GM21717 (cell line): ENCODE data around the gene ASAP3.

ENCODE experiments used
- ATAC-seq: cut with Tn5 transposase; IDR thresholded peaks from one replicate; pipeline ENCODE4 v1.9.1; 2021; ENCODE audit warnings: mild to moderate bottlenecking, moderate library complexity; ENCODE audit not compliant: unreplicated experiment

ASAP3 gene

DNA sequence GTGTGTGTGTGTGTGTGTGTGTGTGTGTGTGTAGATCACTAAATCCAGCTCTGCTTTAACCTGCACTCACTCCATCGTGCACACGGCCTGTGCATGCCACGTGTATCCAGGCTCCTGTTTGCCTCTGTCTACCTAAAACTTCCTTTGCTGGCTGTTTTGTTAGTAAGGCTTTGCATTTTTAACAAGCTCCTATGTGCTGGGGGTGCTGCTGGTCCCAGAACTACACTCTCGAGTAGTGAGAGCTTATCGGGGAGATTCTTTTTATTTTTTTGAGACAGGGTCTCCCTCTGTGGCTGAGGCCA, 58.8 kb downstream of the ASAP3 start:
- no peak for ATAC-seq

DNA sequence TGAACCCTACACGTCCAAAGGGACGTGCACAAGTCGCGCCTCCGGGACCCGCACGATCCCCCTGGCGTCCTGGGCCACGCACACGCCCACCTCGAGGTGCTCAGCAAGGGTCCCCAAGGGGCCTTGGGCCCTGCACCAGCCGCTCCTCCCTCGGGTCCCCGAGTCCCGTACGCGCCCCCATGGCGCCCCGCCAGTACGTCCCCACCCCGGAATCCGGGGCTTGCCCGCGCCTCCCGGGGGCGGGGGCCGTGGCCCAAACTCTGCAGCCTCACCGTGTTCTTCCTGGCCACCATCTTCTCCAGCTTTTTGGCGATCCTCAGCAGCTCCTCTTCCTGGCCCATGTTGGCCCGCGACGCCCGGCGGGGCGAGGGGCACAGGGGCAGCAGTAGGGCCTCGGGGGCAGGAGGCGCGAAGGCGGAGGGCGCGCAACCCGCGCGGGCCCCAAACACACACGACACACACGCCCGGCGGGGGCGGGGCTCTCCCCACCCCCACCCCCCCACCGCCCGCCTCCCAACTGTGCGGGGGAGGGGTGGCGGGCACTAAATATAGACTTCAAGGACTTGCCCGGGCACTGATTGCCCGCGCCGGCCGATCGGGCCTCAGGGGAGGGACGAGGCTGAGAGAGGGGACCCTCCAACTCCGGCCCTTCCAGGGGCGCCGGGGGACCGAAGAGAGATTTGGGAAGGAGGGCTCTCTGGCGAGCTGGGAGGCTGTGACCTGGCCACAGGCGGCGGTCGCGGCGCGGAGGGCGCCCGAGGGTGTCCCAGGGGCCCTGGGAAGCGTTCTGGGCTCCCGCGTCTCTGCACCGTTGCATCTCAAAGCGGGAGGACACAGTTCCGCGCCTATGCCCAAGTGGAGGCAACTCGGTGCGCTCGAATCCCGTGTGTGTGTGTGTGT, 59.4 kb downstream of the ASAP3 start, which contains the start of gene TCEA3:
Gene TCEA3 (minus strand): TSS at position 456 of the 900 bp plus-strand sequence. CDS start 115 bp downstream, at position 341.
- no peak for ATAC-seq

DNA sequence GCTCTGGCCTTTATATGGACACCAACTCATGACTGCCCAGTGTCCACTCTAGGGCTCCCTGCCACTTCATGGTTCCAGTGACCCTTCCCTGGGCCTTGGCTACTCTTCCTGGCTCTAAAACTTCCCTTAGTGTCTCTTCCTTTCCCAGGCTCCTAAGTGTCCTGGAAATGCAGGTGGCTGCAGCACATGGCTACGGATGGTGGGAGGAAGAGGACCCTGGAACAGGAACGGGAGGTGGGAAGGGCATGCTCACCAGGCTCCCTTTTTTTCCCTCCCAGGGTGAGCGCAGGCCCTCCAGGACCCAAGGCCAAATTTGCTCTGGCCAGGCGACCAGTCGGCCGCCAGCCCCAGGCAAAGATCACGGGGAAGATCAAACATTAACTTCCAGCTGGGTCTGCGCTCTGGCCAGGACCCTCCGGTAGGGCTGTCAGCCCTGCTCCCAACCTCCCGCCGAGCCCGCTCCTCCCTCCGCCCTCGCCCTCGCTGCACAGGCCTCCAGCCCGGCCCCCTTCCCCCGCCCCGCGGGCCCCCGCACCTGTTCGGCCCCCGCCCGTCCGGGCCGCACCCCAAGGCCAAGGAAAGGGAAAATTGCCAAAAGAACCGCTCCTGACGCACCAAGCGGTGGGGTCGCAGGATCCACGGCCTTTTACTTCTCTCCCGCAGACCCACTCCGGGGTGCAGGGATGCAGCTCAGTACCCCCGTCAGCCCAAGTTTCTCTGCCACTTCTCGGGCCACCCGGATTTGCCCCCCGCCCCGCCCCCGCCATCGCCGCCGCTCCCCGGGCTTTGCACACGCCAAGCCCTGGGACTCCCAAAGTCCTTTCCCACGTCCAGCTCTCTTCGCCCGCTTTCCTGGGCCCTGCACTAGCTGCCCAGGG, 60.3 kb downstream of the ASAP3 start:
- no peak for ATAC-seq

DNA sequence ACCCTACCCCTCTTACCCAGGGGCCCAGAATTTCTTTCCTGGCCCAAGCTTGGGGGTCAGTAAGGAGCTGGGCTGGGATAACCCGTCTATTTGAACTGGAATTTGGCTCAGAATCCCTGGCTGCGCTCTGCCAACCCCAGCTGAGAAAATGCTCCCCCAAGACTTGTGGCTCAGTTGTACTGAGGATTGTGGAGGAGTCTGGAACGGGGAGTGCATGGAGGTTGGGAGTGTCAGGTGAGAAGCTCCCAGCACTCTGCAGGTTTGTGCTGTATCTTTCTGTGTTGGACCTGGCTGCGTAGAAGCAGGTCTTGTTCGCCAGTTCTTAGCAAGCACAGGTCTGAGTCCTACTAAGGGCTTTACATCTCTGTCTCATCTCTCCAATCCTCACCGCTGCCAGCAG, 61.0 kb downstream of the ASAP3 start:
- no peak for ATAC-seq

DNA sequence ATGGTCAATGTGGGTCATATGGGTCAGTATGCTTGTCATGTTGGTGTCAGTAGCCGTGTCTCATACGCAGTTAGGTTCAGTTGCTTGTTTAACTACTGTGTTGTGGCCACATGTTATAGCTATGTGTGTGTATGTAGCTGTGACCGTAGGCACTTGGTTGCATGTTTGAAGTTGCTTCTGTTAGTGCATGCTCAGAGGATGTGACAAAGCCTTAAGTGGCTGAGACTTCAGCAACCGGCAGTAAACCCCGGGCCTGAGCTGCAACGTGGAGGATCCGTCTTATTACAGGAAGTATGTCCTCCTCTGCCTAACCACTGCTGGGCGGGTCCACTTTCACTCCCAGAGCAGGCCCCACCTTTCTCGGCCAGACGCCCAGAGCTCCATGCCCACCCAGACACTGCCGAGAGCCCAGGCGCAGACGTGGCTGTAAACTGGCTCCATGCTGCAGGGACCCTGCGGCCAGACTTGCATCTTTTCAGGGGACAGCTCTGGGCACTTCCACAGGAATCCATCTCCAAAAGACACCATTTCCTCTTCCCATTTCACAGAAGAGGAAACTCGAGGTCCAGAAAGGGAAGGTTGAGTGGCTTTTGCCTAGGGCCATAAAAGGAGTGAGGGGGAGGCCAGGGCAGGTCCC, 61.6 kb downstream of the ASAP3 start:
- no peak for ATAC-seq

DNA sequence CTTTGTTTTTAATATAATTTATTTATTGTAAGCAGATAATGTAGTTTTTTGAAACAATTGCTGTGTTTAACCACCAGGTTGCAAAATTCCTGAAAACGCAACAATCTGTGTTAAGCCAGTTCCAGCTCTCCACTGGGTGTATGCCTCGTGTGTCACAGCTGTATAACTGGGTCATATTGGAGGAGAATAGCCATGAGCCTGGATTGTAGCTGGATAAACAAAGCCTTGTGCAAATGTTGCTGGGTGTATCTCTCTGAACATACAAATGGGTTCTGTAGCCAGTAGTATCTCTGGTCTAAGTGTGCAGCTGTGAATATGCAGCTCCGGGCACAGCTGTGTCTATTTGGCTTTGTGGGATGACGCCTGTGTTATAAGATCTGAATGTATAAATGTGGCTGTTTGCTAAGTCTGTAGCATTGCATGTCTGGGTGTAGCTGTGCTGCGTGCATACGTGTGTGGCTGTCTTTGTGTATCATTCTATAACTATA, 62.2 kb downstream of the ASAP3 start:
- ATAC-seq: no peak

DNA sequence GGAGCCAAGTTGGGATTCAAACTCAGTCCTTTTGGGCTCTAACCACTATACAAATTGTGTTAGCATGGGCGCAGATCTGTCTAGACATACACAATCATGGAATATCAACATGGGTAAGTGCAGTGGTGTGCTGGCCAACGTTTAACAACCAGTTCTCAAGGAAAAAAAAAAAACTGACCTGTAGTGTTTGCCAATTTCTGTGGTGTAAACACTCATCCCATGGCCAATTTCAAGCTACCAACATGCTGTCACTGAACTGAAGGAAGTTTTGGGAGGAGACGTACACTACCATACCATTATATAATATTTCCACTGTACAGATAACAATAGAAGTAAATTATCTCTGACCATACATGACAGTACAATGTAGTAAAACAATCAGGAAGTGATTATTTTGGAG, 62.6 kb downstream of the ASAP3 start:
- no peak for ATAC-seq

DNA sequence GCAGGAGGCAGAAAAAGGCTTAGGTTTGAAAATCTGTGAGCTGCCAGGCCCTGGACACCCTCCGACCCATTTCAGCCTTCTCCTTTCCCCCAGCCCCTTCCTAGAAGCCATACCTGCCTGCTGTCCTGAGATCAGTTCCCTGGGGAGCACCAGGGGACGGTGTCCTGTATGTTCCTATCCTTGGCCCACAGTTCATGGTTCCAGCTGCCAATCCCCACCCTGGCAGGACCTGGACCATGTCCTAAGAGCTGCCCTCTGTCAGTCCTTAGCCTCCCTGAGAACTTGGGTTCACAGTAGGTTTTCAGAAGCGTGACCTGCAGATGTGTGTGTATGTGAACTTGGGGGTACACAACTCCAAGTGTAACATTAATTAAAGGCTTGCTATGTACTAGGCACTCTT, 63.2 kb downstream of the ASAP3 start:
- no peak for ATAC-seq

DNA sequence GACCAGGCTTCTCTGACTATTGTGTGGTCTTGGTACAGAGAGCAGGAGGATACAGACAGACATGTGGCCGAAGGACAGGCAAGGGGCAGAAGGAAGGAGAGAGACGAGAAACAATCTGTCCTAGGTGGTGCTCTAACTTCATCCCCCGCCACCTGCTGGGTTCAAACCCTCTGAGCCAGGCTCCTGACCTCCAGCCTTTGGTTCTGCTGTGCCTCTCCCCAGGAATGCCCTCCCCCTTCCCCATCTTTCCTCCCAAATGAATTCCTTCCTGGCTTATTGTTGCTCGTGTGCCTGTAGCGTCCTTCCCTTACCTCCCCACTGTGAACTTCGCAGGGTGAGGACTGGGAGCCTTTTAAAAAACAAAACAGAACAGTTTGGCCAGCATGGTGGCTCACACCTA, 64.8 kb downstream of the ASAP3 start:
- no peak for ATAC-seq

DNA sequence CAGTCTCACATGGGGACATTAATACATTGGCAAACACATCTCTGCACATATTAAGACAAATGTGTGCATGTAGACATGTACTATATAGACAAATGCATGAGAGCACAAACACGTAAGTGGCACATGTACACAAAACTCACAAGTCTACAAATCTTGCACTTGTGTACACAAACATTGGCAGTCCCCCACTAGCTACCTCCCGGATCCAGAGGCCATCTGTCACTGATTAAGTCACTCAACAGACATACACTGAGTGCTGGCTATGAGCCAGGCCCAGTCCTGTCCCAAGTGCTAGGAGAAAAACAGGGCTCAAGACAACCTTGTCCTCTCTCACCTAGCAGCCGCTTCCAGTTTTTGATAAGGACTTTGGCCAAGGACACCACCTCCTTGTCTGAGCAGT, 66.4 kb downstream of the ASAP3 start:
- no peak for ATAC-seq

DNA sequence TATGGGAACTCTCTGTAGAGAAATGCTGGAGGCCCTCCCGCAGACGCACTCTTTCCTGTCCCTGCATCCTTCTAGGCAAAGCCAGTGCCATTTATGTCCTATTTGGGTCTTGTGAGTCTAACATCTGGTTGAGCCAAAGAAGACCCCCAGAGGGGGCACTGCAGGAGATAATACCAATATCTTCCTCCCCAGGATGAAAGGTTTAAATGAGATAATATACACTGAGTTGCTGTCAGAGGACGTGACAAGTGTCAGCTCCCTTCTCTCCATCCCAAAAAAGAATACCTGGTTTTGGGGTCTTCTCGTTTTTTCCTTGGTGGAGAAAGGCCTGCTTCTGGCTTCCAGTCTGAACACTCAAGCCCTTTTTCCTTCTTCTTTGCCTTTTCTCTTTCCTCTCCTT, 67.0 kb downstream of the ASAP3 start:
- no peak for ATAC-seq

DNA sequence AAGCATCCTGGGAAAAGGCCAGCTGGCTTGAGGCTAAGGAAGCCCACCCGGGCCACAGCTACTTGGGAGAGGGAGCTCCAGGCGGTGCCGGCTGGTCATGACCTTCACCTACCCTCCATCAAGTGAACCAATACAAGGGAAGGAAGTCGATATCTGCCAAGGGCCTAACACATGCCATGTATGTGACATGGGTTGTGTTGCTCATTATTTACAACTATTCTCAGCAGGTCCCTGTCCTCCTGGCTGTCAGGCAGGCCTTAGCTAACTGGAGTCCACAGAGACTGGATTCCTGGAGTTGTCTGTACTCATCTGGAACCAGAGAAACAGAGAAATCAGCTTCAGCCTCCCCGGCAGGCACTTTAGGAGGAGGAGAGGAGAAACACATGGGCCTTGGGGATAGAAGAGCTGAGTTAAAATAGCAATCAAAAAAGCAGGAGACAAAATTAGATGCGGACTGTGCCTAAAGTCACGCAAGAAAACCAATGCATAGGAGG, 75.1 kb downstream of the ASAP3 start:
- no peak for ATAC-seq

DNA sequence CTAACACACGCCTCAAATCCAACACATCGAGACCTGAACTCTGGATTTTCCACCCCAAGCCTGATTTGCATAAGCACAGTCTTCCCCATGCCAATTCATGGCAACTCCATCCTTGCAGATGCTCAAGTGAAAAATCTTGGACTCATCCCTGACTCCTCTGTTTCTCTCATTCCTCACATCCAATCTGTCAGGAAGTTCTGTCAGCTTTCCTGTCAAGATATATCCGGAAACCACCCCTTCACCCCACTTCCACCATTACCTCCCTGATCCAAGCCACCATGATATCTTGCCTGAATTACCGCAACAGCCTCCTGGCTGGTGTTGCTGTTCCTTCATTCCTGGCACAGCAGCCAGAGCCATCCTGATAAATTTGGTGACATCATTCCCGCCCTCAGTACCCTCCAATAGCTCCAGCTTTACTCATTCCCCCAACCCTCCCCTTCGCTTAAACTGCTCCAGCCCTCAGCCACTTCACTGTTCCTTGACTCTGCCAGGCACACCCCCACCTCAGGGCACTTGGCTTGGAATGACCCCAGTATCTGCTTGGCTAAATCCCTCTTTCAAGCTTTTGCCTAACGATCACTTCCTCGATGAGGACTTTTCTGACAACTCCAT, 76.9 kb downstream of the ASAP3 start:
- ATAC-seq: no peak

DNA sequence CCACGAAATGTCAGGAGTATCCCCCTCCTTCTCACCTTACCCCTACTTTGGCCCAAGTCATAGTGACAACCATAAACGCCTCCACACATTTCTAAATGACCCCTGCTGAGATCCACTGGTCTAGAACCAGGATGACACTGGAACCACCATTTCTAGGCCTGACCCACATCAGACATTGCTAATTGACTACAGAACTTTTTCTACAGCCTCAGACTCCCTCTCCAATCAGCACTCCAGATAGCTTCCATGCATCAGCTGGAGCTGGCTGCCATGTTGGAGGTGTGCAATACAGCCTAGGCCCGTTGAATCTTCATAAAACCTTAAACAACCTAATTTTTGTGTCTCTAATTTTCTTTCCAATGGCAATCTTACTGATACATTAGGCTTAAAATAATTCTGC, 78.0 kb downstream of the ASAP3 start:
- no peak for ATAC-seq

DNA sequence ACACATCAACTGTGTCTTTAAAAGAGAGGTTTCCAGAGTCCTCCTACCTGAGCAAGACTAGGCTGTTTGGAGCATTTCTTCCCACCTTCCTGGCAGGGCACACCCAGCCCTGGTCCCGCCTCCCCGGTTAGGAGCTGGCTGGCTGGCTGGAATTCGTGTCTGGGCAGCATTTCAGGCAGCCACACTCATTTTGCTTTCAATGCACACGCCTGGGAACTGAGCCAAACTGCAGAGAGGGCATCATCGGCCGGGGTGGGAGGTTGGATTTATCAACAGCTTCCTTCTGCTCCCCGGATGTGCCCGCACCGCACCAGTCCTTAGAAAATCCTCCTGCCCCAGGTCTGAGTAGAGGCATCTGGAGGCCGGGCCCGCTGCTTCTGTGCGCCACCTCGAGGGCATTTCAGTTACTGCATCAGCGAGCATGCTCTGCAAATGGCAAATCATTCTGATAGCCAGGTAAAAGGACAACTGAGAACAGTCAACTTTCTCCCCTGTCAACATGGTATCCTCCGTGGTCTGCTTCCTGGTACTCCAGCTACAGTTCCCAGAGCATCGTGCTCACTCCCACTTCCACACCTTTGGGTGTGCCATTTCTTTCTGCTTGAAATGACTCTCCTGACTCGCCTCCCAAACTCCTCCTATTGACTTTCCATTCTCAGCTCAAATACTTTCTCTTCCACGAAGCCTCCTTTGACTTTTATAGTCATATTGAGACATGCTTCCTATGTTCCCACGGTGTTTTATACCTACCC, 80.1 kb downstream of the ASAP3 start:
- no peak for ATAC-seq

DNA sequence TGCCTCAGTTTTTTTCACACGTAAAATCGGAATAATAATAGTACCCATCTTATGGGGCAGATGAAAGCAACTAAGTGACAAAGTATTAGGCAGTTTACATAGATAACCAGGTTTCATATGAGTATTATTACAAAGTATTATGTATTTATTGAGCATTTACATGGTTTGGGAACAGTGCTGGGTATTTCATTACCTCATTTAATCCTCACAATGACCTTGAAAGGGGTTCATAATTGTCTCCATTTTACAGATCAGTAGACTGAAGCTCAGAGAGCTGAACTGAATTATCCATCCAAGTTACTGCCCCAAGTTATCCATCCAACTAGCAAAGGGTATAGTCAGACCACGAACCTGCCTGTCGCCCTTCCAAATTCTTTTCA, 80.6 kb downstream of the ASAP3 start:
- no peak for ATAC-seq

DNA sequence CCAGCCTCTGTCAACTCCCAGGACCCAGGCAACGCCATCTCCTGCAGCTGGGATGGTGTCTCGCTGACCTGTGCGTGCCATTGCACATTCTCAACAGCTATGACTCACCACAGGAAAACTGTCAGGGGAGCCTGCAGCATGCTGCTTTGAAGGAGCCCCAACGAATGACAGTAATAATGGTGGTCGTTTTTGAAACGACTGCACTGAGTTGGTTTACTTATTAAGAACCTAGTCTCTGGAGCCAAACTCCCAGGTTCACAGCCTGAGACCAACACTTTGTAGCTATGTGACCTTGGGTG, 81.0 kb downstream of the ASAP3 start:
- no peak for ATAC-seq

DNA sequence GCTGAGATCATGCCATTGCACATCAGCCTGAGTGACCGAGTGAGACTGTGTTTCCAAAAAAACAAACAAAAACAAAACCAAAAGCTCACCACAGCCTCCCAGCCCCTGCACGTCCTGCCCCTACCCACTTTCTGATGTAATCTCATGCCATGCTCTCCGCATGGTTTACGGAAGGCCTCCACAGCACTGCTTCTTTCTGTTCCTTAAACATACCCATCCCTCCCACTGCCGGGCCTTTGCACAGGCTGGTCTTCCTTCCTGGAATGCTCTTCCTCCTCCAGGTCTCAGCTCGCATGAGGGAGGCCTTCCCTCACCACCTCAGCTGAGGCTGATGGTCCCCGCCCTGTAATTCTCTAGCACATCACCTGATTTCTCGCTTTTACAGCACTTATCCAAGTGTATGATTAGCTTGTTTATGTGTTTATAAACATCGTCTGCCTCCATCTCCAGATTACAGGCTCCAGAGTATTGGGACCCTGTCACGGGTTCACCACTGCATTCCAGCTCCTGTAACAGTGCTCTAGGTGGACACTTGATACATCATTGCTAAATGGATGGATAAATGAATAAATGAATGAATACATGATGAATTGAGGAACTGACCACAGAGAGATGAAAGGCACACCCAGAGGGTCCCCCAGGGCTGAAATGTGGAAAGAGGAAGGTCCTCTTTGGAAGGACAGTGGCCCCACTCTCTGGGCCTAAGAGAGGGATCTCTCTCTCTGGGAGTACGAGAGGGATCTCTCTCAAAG, 81.5 kb downstream of the ASAP3 start:
- ATAC-seq: no peak

DNA sequence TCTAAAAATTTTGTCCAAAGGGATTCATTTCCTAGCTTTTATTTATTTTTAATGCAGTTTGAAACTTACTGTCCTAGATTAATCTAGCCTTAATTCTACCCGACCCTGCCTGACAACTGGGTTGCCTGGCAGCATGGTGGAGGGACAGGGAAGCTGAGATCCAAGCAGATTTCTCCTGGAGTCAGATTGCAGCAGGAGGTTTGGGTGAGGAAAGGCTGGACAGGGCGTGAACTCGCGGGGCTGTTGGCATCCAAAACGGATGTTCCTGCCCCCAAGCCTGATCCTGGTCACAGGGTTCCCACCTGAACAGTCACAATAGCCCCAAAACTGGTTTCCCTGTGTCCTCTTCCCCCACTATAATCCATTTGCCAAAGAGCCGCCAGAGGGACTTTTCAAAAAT, 82.7 kb downstream of the ASAP3 start:
- no peak for ATAC-seq
